Measurements from ENCODE around the gene KIF14. TPM values are rescaled to one million over a fixed set of nuclear protein-coding genes. Genes with fewer than 3 reads are reported as not detected.

The KIF14 gene, protein sequence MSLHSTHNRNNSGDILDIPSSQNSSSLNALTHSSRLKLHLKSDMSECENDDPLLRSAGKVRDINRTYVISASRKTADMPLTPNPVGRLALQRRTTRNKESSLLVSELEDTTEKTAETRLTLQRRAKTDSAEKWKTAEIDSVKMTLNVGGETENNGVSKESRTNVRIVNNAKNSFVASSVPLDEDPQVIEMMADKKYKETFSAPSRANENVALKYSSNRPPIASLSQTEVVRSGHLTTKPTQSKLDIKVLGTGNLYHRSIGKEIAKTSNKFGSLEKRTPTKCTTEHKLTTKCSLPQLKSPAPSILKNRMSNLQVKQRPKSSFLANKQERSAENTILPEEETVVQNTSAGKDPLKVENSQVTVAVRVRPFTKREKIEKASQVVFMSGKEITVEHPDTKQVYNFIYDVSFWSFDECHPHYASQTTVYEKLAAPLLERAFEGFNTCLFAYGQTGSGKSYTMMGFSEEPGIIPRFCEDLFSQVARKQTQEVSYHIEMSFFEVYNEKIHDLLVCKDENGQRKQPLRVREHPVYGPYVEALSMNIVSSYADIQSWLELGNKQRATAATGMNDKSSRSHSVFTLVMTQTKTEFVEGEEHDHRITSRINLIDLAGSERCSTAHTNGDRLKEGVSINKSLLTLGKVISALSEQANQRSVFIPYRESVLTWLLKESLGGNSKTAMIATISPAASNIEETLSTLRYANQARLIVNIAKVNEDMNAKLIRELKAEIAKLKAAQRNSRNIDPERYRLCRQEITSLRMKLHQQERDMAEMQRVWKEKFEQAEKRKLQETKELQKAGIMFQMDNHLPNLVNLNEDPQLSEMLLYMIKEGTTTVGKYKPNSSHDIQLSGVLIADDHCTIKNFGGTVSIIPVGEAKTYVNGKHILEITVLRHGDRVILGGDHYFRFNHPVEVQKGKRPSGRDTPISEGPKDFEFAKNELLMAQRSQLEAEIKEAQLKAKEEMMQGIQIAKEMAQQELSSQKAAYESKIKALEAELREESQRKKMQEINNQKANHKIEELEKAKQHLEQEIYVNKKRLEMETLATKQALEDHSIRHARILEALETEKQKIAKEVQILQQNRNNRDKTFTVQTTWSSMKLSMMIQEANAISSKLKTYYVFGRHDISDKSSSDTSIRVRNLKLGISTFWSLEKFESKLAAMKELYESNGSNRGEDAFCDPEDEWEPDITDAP (N-terminal part only)
- total RNA-seq (2021; ENCODE audit: unreplicated experiment) (17.8 TPM), Bru-seq, nascent RNA (percentile 83 among the genes with signal in this experiment), BruChase-seq, experiment 1, labeled RNA remaining after a 2-hour chase (percentile 82 among the genes with signal in this experiment), BruChase-seq, experiment 2, labeled RNA remaining after a 6-hour chase (percentile 85 among the genes with signal in this experiment)
- 3.0 TPM for polyA plus RNA-seq (2012; ENCODE audit: insufficient read length)
- long read RNA-seq, partial matches to known transcripts = 4 of 12 reads
- long read RNA-seq, other reads (novel, unspliced or antisense) = 8 of 12 reads

DNA sequence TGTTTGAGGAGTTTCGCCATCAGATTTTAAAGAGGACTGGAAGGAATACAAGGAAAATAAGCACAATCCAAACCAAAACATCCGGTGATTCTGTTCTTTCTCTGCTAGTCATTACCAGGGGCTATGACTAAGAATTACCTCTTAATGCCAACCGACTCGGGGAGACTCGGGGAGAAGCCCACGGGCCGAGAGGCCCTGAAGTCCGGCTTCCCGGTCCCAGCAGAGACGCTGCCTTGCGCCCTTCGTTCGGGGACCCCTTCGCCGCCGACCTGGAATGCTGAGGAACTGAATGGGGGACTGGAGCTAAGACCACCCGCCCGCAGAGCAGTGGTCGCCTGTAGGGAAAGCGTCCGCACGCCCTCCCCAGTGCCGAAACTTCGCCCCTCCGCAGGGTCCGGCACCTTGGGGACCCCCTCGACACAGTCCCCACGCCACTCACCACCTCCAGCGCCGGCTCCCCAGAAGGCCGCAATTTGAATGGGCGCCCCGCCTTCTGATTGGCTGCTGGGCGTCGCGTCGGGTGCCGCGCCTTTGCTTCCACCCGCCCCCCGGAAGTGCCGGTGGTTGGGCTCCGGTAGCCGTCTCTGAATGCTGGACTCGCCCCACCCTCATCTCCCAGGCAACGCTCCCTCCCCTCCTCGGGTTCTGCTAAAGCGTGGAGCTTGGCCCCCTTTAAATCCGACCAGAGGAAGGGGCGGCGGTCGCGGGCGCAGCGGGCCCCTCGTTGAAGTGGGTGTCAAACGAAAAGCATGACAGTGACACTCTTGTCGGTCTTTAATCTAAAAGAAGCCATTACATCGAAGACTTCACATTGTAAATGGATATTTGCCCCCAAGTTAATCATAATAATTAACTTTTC is at the start of gene KIF14:
Gene KIF14, minus strand, starts transcription at position 479 of the 859 bp plus-strand sequence. CDS start 2,028 bp downstream, outside the sequence.
- no TSS peak for BruUV-seq (replicated peaks)
- peaks cover 10% of the 10 kb centered on the region; the same call in 1 of the 2 replicates for H3K4me1 ChIP-seq (ENCODE audit: control insufficient read depth, insufficient read depth, low read length)
- DNase-seq (ENCODE audit: low read depth, low spot score) (peak; percentile 42), ATAC-seq (peak; percentile 100)
- CTCF ChIA-PET = no interaction called here
- in situ Hi-C loops (cut with HindIII; ENCODE audit: low pct_unique_long_range_greater_than_20kb, low sequenced_read_pairs) (no loop called here), intact Hi-C loops (cut with micrococcal nuclease; ENCODE audit: unreplicated experiment) (loop anchor here (2.0 to 10.0 kb wide), 4 partner anchors 122 to 214 kb away; no protein-coding TSS in a partner anchor)
- no peaks in the 10 kb centered on the region for H3K27me3 ChIP-seq (ENCODE audit: control insufficient read depth, insufficient read depth, low read length)
- no peaks in the 10 kb centered on the region for H3K9me3 ChIP-seq (ENCODE audit: control insufficient read depth, insufficient read depth, low read depth, low read length)
- POLR2A ChIA-PET = interaction anchor here (0.5 to 0.7 kb wide), 2 partner anchors 49 to 50 kb away, joined by 3 read pairs; partner anchors contain the start of gene DDX59
- H3K36me3 ChIP-seq (ENCODE audit: control insufficient read depth, insufficient read depth, low read length) = peaks cover 4% of the 10 kb centered on the region; the same call in 1 of the 2 replicates
- H3K27ac ChIP-seq (ENCODE audit: low read length) = peak within 1 kb of the TSS; percentile 84
- TF ChIP-seq TCF7L2 (IDR thresholded peaks at IDR 0.05; ENCODE audit: low read depth, low read length) (0 out of 2 replicates have a peak, but pooled peaks have one; percentile 10), POLR2AphosphoS5 (IDR thresholded peaks at IDR 0.05; ENCODE audit: low read depth, low read length) (peak; percentile 64), REST (IDR thresholded peaks at IDR 0.05; ENCODE audit: insufficient read depth in 1 of 2, low read depth in 2 of 2, low read length in 1 of 2) (no peak), SIN3A (IDR thresholded peaks at IDR 0.05; ENCODE audit: borderline replicate concordance, insufficient read depth, low read depth, low read length) (peak; percentile 97)
- TF ChIP-seq, protein P1, sequence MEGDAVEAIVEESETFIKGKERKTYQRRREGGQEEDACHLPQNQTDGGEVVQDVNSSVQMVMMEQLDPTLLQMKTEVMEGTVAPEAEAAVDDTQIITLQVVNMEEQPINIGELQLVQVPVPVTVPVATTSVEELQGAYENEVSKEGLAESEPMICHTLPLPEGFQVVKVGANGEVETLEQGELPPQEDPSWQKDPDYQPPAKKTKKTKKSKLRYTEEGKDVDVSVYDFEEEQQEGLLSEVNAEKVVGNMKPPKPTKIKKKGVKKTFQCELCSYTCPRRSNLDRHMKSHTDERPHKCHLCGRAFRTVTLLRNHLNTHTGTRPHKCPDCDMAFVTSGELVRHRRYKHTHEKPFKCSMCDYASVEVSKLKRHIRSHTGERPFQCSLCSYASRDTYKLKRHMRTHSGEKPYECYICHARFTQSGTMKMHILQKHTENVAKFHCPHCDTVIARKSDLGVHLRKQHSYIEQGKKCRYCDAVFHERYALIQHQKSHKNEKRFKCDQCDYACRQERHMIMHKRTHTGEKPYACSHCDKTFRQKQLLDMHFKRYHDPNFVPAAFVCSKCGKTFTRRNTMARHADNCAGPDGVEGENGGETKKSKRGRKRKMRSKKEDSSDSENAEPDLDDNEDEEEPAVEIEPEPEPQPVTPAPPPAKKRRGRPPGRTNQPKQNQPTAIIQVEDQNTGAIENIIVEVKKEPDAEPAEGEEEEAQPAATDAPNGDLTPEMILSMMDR (IDR thresholded peaks at IDR 0.05) = no peak
- peak within 1 kb of the TSS; percentile 69 to 91 for H3K4me3 ChIP-seq (ENCODE audit: low read depth in 2 of 2, low read length in 2 of 2)

Data from Panc1 (cell line).